Small intestine (tissue), 7 donors: ENCODE results near the gene INHBA. TPM values are rescaled to one million over a fixed set of nuclear protein-coding genes. Genes with fewer than 3 reads are reported as not detected.

ENCODE experiments used
- DNase-seq, 2 donors: peaks; one replicate each; pipeline versions ENCODE4 v3.0.0 to v3.0.0-alpha.2; 2013
- FAIRE-seq: peaks from 2 replicates; lab custom pipeline; 2012; peaks lifted over from hg19 to GRCh38; lab: Jason Lieb, UNC
- H3K27ac ChIP-seq, 3 donors: one replicate each; pipeline ENCODE4 v1.5.1; 2013; ENCODE audit warnings: low read length in 2 of 3, mild to moderate bottlenecking in 2 of 3, control low read depth in 1 of 3, inconsistent platforms in 1 of 3, low read depth in 1 of 3, moderate library complexity in 1 of 3
- H3K27me3 ChIP-seq, 3 donors: one replicate each; pipeline ENCODE4 v1.6.1; 2013; ENCODE audit warnings: low read length in 3 of 3, inconsistent platforms in 1 of 3; ENCODE audit not compliant: control insufficient read depth in 3 of 3, insufficient read depth in 3 of 3
- H3K36me3 ChIP-seq, 3 donors: one replicate each; pipeline ENCODE4 v1.6.1; 2013; ENCODE audit warnings: low read length in 3 of 3, inconsistent platforms in 1 of 3, low read depth in 1 of 3, mild to moderate bottlenecking in 1 of 3, moderate library complexity in 1 of 3; ENCODE audit not compliant: control insufficient read depth in 3 of 3, insufficient read depth in 2 of 3
- H3K4me1 ChIP-seq, 3 donors: one replicate each; pipeline ENCODE4 v1.6.1; 2013; ENCODE audit warnings: low read length in 2 of 3, inconsistent platforms in 1 of 3, low read depth in 1 of 3, mild to moderate bottlenecking in 1 of 3, moderate library complexity in 1 of 3; ENCODE audit not compliant: control insufficient read depth in 3 of 3, insufficient read depth in 2 of 3
- H3K4me3 ChIP-seq, 3 donors: one replicate each; pipeline ENCODE4 v1.5.1; 2013; ENCODE audit warnings: low read length in 3 of 3, control low read depth in 1 of 3, inconsistent platforms in 1 of 3, low read depth in 1 of 3, mild to moderate bottlenecking in 1 of 3, moderate library complexity in 1 of 3
- H3K9me3 ChIP-seq, 2 donors: one replicate each; pipeline ENCODE4 v1.6.1; 2013; ENCODE audit warnings: low read depth in 1 of 2, low read length in 1 of 2; ENCODE audit not compliant: control insufficient read depth in 2 of 2, insufficient read depth in 1 of 2
- WGBS, 3 donors: extraction: QIAGEN DNeasy Blood & Tissue Kit; methylation state at CpG; one replicate each; pipeline ENCODE4 v1.1.7; 2013; 5-methylcytosine and 5-hydroxymethylcytosine counted together
- polyA plus RNA-seq, 4 donors: library from polyadenylated mRNA; stranded (reverse) in 3 of 4; unstranded in 1 of 4; fragments of 200-250 nt in 3 of 4; fragments of 120-200 nt in 1 of 4; gene quantifications; one replicate each; pipeline versions ENCODE4 v1.2.1 to v1.2.3, GENCODE V29; 2013
- donor health status: healthy with polysubstance abuse.
- donor health status: control.
- donor health status: control.
- donor health status: Bipolar disorder and iron deficiency.
- donor health status: healthy.

The INHBA gene
- polyA plus RNA-seq, 4 donors: 0.27 to 1.2 (median 0.63) TPM; not detected in 1

- Histone ChIP-seq H3K36me3 (no peaks in the 10 kb centered on the region), H3K9me3 (no peaks in the 10 kb centered on the region), H3K27ac (no peak overlapping the region), H3K4me1 (peaks cover 0 to 12% (median 6%) of the 10 kb centered on the region in 3 donors), H3K4me3 (no peak overlapping the region), H3K27me3 (peaks cover 0 to 7% (median 0%) of the 10 kb centered on the region in 3 donors)
- FAIRE-seq (no peak), DNase-seq (no peak)
- WGBS, 3 donors: 37 to 59% (median 50%) methylated on average over 4 of the region's 4 CpGs
These were observed 6.7 kb upstream of the INHBA start for GRCh38 chr7:41709621-41710020.

- no peaks in the 10 kb centered on the region for H3K36me3 ChIP-seq
- H3K4me1 ChIP-seq: peaks cover 0 to 13% (median 6%) of the 10 kb centered on the region in 3 donors
- H3K4me3 ChIP-seq: no peak overlapping the region
- no peaks in the 10 kb centered on the region for H3K9me3 ChIP-seq
- 43 to 67% (median 44%) methylated on average over 8 of the region's 8 CpGs for WGBS, 3 donors
- H3K27ac ChIP-seq: no peak overlapping the region
- FAIRE-seq (no peak), DNase-seq (no peak)
- H3K27me3 ChIP-seq: peaks cover 0 to 7% (median 0%) of the 10 kb centered on the region in 3 donors
These were observed 5.9 kb upstream of the INHBA start for GRCh38 chr7:41708581-41709358.

- 78 to 84% (median 80%) methylated on average over 18 of the region's 18 CpGs for WGBS, 3 donors
- peaks cover 0 to 12% (median under 1%) of the 10 kb centered on the region in 3 donors for H3K27me3 ChIP-seq
- FAIRE-seq (no peak), DNase-seq (no peak)
- no peak overlapping the region for H3K4me3 ChIP-seq
- no peak overlapping the region for H3K27ac ChIP-seq
- H3K36me3 ChIP-seq: no peaks in the 10 kb centered on the region
- H3K9me3 ChIP-seq: no peaks in the 10 kb centered on the region
- H3K4me1 ChIP-seq: peaks cover 0 to 13% (median 6%) of the 10 kb centered on the region in 3 donors
These were observed 3.5 kb upstream of the INHBA start for GRCh38 chr7:41706228-41706930.

GRCh38 chr7:41705109-41705901 is 2.4 kb upstream of the INHBA start:
- 2 to 3% (median 2%) methylated on average over 39 to 42 of the region's 42 CpGs for WGBS, 3 donors
- no peaks in the 10 kb centered on the region for H3K9me3 ChIP-seq
- peaks cover 0 to 20% (median 4%) of the 10 kb centered on the region in 3 donors for H3K27me3 ChIP-seq
- peak overlapping the region in 2 of 3 donors; percentile 39 to 57 for H3K4me3 ChIP-seq
- H3K27ac ChIP-seq: peak overlapping the region; percentile 17 to 85 (median 53)
- DNase-seq (peak; percentile 92 to 93), FAIRE-seq (no peak)
- H3K36me3 ChIP-seq: no peaks in the 10 kb centered on the region
- H3K4me1 ChIP-seq: peaks cover 0 to 13% (median 6%) of the 10 kb centered on the region in 3 donors

GRCh38 chr7:41701068-41701941 is 1.6 kb downstream of the INHBA start:
- no peak for FAIRE-seq
- Histone ChIP-seq H3K36me3 (no peaks in the 10 kb centered on the region), H3K27me3 (peaks cover 0 to 36% (median 4%) of the 10 kb centered on the region in 3 donors), H3K9me3 (no peaks in the 10 kb centered on the region), H3K4me1 (peaks cover 0 to 12% (median 6%) of the 10 kb centered on the region in 3 donors), H3K27ac (peak overlapping the region in 1 of 3 donors; percentile 34), H3K4me3 (peak overlapping the region in 1 of 3 donors; percentile 4)
- WGBS, 3 donors: 51 to 54% (median 54%) methylated on average over 13 of the region's 13 CpGs
- DNase-seq: no peak

GRCh38 chr7:41700044-41700471 is 2.8 kb downstream of the INHBA start:
- 4 to 8% (median 8%) methylated on average over 18 of the region's 18 CpGs for WGBS, 3 donors
- peaks cover 0 to 4% (median 0%) of the 10 kb centered on the region in 3 donors for H3K4me1 ChIP-seq
- DNase-seq: no peak
- no peak for FAIRE-seq
- H3K27me3 ChIP-seq: peaks cover 0 to 39% (median 4%) of the 10 kb centered on the region in 3 donors
- H3K4me3 ChIP-seq: peak overlapping the region in 1 of 3 donors; percentile 35
- H3K9me3 ChIP-seq: no peaks in the 10 kb centered on the region
- H3K36me3 ChIP-seq: no peaks in the 10 kb centered on the region
- peak overlapping the region in 1 of 3 donors; percentile 57 for H3K27ac ChIP-seq

GRCh38 chr7:41699516-41699915 is 3.4 kb downstream of the INHBA start:
- H3K9me3 ChIP-seq: no peaks in the 10 kb centered on the region
- DNase-seq (no peak), FAIRE-seq (no peak)
- peak overlapping the region in 1 of 3 donors; percentile 39 for H3K4me3 ChIP-seq
- peaks cover 0 to under 1% (median 0%) of the 10 kb centered on the region in 3 donors for H3K4me1 ChIP-seq
- 2 to 12% (median 7%) methylated on average over 12 of the region's 12 CpGs for WGBS, 3 donors
- peak overlapping the region in 2 of 3 donors; percentile 5 to 68 for H3K27ac ChIP-seq
- H3K27me3 ChIP-seq: peaks cover 0 to 39% (median 4%) of the 10 kb centered on the region in 3 donors
- no peaks in the 10 kb centered on the region for H3K36me3 ChIP-seq
